T-helper 2 cell (primary cell): ENCODE data around the gene LRRC42.
"Not testable (repeated sequence)": the region's sequence is repeated elsewhere in the genome, so short reads cannot be mapped to it uniquely, and the experiment has no call there.

Experiments
- DNase-seq, 5 experiments: peaks; one replicate each; pipeline versions ENCODE4 v3.0.0 to v3.0.0-alpha.2; 2012 to 2022

Gene LRRC42

GRCh38 chr1:53968125-53968513 is 22.0 kb downstream of the LRRC42 start:
- no peak for DNase-seq

GRCh38 chr1:53969323-53969722 is 23.2 kb downstream of the LRRC42 start:
- DNase-seq, result not testable (repeated sequence)

- no peak for DNase-seq
These were observed 25.6 kb downstream of the LRRC42 start for GRCh38 chr1:53971718-53972117.

GRCh38 chr1:53975861-53976260 is 29.7 kb downstream of the LRRC42 start:
- no peak for DNase-seq

- DNase-seq, result no peak
These were observed 33.7 kb downstream of the LRRC42 start for GRCh38 chr1:53979712-53980450.

GRCh38 chr1:53981220-53981619 is 35.1 kb downstream of the LRRC42 start:
- DNase-seq, result no peak

- DNase-seq, result no peak
These were observed 36.0 kb downstream of the LRRC42 start for GRCh38 chr1:53982034-53982762.

GRCh38 chr1:53982763-53983104 is 36.6 kb downstream of the LRRC42 start:
- no peak for DNase-seq

- no peak for DNase-seq
These were observed 38.6 kb downstream of the LRRC42 start for GRCh38 chr1:53984726-53985125.

- DNase-seq, result peak in 1 of 5 experiments; percentile 53
These were observed 40.3 kb downstream of the LRRC42 start for GRCh38 chr1:53986458-53986857.

- DNase-seq, result peak in 1 of 5 experiments; percentile 74
These were observed 41.7 kb downstream of the LRRC42 start for GRCh38 chr1:53987880-53988279.

- no peak for DNase-seq
These were observed 46.1 kb downstream of the LRRC42 start for GRCh38 chr1:53992085-53992874.

- not testable (repeated sequence) for DNase-seq
These were observed 48.4 kb downstream of the LRRC42 start for GRCh38 chr1:53994516-53994915.

GRCh38 chr1:53995683-53996082 is 49.5 kb downstream of the LRRC42 start:
- no peak for DNase-seq

GRCh38 chr1:53998223-53998622 is 52.1 kb downstream of the LRRC42 start:
- DNase-seq, result no peak

GRCh38 chr1:53999920-54000319 is 53.8 kb downstream of the LRRC42 start:
- DNase-seq, result no peak

GRCh38 chr1:54001591-54001990 is 55.4 kb downstream of the LRRC42 start:
- no peak for DNase-seq

GRCh38 chr1:54002544-54003248 is 56.5 kb downstream of the LRRC42 start:
- DNase-seq, result no peak

GRCh38 chr1:54003249-54003646 is 57.1 kb downstream of the LRRC42 start:
- DNase-seq, result no peak

GRCh38 chr1:54003750-54004480 is 57.8 kb downstream of the LRRC42 start:
- DNase-seq, result not testable (repeated sequence)

GRCh38 chr1:54004481-54005049 is 58.4 kb downstream of the LRRC42 start:
- DNase-seq, result no peak

GRCh38 chr1:54006508-54006907 is 60.4 kb downstream of the LRRC42 start:
- DNase-seq, result no peak
